ENCODE measurements around the gene GRK1.

GRK1 gene

GRCh38 chr13:113632706-113633484, 34.1 kb upstream of the GRK1 start:
- DNase-seq (ENCODE audit: low read depth): no peak

- no peak for DNase-seq (ENCODE audit: low read depth)
Observed at GRCh38 chr13:113633485-113633873, 33.5 kb upstream of the GRK1 start.

DNA sequence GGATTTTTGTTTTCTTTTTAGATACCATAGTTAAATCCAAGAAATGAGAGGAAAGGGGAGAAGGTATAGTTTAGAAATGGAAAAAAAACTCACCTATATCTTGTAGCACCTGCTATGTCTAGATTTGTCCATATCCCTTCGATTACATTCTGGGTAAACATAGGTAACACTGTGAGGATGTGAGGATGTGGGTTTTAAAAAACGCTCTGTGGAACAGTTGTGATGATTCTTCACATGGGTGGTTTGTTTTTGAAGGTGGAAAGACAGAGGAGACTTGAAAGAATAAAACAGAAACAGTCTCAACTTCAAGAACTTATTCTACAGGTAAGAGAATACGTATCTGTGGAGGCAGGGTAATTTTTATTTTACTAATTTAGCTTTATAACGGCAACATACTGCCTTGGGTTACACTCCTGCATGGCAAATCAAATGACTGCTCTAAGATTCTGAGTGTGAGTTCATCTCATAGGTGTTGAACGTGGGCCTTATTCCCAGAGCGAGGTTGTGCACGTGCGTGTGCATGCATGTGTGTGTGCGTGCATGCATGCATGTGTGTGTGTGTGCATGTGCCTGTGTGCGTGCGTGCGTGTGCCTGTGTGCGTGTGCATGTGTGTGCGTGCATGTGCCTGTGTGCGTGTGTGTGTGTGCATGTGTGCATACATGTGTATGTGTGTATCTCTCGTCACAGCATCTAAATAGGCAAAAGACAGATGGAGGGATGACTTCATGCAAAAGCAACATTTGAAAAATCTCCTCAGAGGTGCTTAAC, 32.6 kb upstream of the GRK1 start:
- no peak for DNase-seq (ENCODE audit: low read depth)

- no peak for DNase-seq (ENCODE audit: low read depth)
Observed at GRCh38 chr13:113635048-113635420, 32.0 kb upstream of the GRK1 start.

DNA sequence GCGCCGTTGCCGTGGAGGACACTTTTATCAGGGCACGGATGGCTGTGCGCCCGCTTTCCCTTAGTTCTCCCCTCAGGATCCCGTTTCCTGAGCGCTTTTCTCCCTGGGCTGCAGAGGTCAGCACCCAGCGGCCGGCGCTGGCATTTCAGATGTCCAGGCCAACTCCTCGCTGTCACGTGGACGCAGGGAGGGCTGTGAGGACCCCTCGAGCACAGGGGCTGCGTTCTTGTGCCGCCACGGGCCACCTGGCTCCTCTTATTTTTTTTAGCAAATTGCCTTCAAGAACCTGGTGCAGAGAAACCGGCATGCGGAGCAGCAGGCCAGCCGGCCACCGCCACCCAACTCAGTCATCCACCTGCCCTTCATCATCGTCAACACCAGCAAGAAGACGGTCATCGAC, 31.3 kb upstream of the GRK1 start:
- no peak for DNase-seq (ENCODE audit: low read depth)

GRCh38 chr13:113636266-113636963, 30.6 kb upstream of the GRK1 start:
- DNase-seq (ENCODE audit: low read depth): no peak

- no peak for DNase-seq (ENCODE audit: low read depth)
Observed at GRCh38 chr13:113637262-113638160, 29.5 kb upstream of the GRK1 start.

DNA sequence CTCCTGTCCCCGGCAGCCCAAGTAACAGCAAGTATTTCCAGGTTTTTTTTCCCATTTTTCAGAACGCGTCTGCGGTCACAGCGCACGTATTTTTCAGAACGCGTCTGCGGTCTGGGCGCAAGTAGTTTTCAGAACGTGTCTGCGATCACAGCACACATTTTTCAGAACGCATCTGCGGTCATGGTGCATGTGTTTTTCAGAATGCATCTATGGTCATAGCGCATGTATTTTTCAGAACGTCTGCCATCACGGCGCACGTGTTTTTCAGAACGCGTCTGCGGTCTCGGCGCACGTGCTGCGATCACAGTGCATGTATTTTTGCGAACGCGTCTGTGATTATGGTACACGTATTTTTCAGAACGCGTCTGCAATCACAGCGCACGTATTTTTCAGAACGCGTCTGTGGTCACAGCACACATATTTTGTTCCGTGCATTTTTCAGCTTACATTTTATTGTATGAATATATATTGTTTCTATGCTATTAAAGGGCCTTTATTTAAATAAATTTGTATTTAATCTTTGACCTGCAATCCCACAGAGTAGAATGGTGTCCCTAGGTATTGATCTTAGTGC, 28.8 kb upstream of the GRK1 start:
- DNase-seq (ENCODE audit: low read depth): no peak

DNA sequence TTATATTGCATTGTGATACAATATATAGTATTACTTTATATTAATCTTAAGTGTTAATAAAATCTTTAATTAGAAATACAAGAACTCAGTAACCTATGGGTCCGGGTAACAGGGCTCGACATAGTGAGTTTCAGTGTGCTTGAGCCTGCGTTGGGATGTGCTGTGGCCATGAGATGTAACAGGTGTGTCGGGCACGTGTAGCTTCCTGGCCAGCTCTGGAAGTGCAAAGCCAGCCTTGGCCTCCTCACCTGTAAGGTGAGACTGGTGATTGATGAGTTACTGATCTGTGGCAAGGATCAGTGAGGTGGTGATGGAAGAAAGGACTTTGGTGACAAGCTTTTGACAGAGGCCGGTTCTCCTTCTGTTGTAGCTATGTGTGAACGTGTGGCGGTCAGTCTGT, 28.2 kb upstream of the GRK1 start:
- DNase-seq (ENCODE audit: low read depth): no peak

- peak; percentile 46 for DNase-seq (ENCODE audit: low read depth)
Observed at GRCh38 chr13:113639616-113640262, 27.3 kb upstream of the GRK1 start.

DNA sequence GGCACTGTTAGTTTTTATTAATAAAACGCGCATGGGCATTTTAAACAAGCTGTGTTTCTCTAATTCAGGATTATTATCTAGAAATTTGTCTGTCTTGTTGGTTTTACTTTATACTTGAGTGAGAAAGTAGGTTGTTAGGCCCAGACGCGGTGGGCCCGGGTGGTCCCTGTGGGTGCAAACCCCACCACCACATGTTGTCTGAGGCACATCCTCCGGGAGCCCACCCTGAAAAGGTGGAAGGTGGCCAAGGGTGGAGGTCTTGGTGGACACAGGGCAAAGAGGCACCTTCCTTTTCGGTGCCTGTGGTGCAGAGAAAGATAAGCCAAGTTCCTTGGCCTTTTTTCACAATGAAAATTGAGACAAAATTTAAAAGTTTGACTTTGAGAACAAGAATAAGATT, 25.6 kb upstream of the GRK1 start:
- DNase-seq (ENCODE audit: low read depth): no peak

DNA sequence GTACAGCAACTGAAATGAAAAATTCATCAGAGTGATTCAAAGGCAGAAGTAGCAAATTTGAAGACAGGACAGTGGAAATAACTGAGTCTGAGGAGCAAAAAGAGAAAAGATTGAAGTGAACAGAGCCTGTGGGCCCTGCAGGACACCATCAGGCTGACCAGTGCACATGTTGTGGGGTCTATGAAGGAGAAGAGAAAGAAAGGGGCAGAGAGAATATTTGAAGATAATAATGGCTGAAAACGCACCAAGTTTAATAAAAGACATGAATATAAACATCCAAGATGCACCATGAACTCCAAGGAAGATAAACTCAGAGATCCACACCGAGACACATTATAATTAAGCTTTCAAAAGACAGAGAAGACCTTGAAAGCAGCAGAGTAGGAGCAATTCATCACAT, 24.5 kb upstream of the GRK1 start:
- no peak for DNase-seq (ENCODE audit: low read depth)

GRCh38 chr13:113643593-113643992, 23.4 kb upstream of the GRK1 start:
- peak; percentile 39 for DNase-seq (ENCODE audit: low read depth)

- DNase-seq (ENCODE audit: low read depth): no peak
Observed at GRCh38 chr13:113644800-113645199, 22.2 kb upstream of the GRK1 start.

DNA sequence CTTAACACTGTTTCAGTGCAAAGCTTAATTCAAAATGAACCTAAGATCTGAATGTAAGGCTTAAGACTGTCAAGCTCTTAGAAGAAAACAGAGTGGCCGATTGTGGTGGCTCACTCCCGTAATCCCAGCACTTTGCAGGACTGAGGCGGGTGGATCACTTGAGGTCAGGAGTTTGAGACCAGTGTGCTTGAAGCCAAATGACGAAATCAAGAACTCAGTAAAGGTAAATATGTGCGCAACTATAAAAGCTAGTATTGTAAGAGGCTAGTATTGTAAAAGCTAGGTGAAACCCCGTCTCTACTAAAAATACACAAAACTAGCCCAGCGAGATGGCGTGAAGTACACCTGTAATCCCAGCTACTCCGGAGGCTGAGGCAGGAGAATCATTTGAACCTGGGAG, 21.7 kb upstream of the GRK1 start:
- DNase-seq (ENCODE audit: low read depth): no peak

DNA sequence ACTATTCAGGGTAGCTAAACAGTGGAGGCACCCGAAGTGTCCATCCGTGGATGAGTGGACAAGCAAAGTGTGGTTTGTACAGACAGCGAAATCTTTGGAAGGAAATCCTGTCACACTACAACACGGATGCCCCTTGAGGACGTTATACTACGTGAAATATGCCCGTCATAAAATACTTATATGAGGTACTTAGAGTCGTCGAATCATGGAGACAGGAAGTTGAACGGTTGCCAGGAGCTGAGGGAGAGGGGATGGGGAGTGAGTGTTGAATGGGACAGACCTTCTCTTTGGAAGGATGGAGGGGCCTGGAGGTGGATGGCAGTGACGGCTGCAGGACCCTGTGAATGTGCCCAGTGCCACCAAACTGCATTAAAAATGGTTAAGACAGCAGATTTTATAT, 20.6 kb upstream of the GRK1 start:
- no peak for DNase-seq (ENCODE audit: low read depth)

DNA sequence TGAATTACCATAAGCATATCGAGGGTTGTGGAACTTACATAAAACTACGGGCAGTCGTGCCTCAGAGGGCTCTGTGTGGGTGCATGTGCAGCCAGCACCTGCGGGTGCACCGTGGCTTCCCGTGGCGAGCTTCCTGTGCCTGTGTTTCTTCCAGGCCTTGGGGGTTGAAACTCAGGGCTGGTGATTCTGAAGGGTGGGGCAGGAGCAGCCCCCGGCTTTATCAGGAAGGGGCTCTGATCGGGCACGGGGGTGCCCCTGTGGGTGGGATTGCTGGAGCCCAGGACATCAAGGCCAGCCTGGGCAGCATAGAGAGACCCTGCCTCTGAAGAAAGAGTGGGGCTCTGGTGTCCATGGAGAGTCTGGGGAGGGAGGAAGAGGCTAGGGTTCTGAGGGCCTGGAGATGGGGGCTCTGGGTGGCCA, 20.1 kb upstream of the GRK1 start:
- no peak for DNase-seq (ENCODE audit: low read depth)

GRCh38 chr13:113647351-113648215, 19.4 kb upstream of the GRK1 start:
- peak; percentile 78 for DNase-seq (ENCODE audit: low read depth)

DNA sequence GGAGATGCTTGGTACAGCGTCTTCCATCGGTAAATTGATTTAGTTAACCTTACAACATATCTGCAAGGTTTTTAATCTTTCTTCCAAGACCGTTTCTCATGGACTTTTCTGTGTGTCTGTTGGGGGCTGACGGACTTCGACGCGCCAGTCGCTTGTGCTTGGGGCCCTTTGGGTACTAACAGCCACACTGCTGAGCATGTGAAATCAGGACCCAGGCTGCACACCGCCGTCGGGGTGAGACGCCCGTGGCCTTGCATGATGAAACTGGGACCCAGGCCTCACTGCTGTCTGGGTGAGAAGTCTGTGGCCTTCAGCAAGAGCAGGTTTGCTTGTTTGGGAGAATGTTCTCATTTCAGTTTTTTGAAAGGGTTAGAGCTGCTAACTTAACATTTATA, 18.8 kb upstream of the GRK1 start:
- DNase-seq (ENCODE audit: low read depth): no peak

GRCh38 chr13:113649212-113649611, 17.8 kb upstream of the GRK1 start:
- DNase-seq (ENCODE audit: low read depth): no peak
